ENCODE results near the gene UBXN10. TPM values are rescaled to one million over a fixed set of nuclear protein-coding genes. Genes with fewer than 3 reads are reported as not detected.

UBXN10 gene
- total RNA-seq, 3 donors from 2014 or later (not counting 1 experiment from before 2014, with no cell fraction given), result 2.5 to 3.6 (median 3.5) TPM

GRCh38 chr1:20139776-20140612 is 45.9 kb upstream of the UBXN10 start:
- H3K36me3 Mint-ChIP-seq, result no peaks in the 10 kb centered on the region
- H3K9me3 Mint-ChIP-seq, result no peaks in the 10 kb centered on the region
- no peaks in the 10 kb centered on the region for H3K4me1 Mint-ChIP-seq
- ATAC-seq, result no peak
- TF ChIP-seq, protein P1, sequence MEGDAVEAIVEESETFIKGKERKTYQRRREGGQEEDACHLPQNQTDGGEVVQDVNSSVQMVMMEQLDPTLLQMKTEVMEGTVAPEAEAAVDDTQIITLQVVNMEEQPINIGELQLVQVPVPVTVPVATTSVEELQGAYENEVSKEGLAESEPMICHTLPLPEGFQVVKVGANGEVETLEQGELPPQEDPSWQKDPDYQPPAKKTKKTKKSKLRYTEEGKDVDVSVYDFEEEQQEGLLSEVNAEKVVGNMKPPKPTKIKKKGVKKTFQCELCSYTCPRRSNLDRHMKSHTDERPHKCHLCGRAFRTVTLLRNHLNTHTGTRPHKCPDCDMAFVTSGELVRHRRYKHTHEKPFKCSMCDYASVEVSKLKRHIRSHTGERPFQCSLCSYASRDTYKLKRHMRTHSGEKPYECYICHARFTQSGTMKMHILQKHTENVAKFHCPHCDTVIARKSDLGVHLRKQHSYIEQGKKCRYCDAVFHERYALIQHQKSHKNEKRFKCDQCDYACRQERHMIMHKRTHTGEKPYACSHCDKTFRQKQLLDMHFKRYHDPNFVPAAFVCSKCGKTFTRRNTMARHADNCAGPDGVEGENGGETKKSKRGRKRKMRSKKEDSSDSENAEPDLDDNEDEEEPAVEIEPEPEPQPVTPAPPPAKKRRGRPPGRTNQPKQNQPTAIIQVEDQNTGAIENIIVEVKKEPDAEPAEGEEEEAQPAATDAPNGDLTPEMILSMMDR (IDR thresholded peaks at IDR 0.05), result no peak
- Histone ChIP-seq H3K27ac (ENCODE audit: low read length) (no peak overlapping the region), H3K36me3 (ENCODE audit: control insufficient read depth, insufficient read depth, low read length) (no peaks in the 10 kb centered on the region), H3K27me3 (ENCODE audit: control insufficient read depth, insufficient read depth, low read length) (peaks cover 2% of the 10 kb centered on the region), H3K4me1 (ENCODE audit: control insufficient read depth, insufficient read depth, low read length) (no peaks in the 10 kb centered on the region), H3K4me3 (ENCODE audit: low read length) (no peak overlapping the region), H3K9me3 (ENCODE audit: control insufficient read depth, insufficient read depth, low read length) (no peaks in the 10 kb centered on the region)
- no peak overlapping the region for H3K27ac Mint-ChIP-seq
- 73% methylated on average over 13 of the region's 13 CpGs for WGBS (ENCODE audit: insufficient coverage)
- H3K27me3 Mint-ChIP-seq (ENCODE audit: low read depth in 2 of 2), result peaks cover 2 to 7% of the 10 kb centered on the region in 2 donors
- no peak for DNase-seq
- intact Hi-C loops (cut with micrococcal nuclease), result no loop called here
- H3K4me3 Mint-ChIP-seq, result no peak overlapping the region

DNA sequence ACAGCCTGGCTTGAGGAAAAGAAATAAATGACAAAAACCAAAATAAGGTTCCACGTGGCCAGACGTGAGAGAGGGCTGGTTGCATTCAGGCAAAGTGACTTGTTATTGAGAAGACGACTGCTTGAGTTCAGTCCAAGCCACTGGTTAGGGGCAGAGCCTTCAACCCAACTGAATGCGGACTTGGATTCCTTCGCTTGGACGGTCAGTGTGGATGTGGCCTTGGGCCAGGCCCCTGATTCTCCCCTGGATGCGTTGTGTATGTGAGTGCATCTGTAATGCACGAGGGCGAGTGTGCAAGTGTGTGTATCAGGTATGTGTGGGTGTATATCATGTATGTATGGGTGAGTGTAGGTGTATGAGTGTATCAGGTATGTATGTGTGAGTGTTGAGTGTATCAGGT is 44.9 kb upstream of the UBXN10 start:
- H3K4me1 Mint-ChIP-seq, result no peaks in the 10 kb centered on the region

DNA sequence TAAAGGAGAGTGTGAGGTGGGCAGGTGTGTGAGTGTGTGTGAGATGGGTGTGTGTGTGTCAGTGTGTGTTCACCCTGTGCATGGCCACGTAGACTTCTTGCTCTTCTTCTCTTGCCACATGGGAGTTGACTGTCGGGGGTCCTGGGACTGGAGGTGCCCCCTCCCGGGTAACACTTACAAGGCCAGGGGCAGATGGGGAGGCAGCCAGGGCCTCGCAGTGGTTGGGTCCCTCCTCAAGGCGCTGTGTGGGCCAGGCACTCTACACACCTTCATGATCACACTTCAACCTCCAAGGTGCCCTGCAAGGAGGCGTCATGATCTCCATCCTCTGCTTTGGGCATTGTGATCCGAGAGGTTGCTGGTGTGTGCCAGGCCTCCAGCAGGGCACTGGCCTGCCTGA is 44.4 kb upstream of the UBXN10 start:
- TF ChIP-seq, protein P1 (IDR thresholded peaks at IDR 0.05), result no peak
- Histone ChIP-seq H3K4me1 (ENCODE audit: control insufficient read depth, insufficient read depth, low read length) (no peaks in the 10 kb centered on the region), H3K36me3 (ENCODE audit: control insufficient read depth, insufficient read depth, low read length) (no peaks in the 10 kb centered on the region), H3K27ac (ENCODE audit: low read length) (no peak overlapping the region), H3K27me3 (ENCODE audit: control insufficient read depth, insufficient read depth, low read length) (no peaks in the 10 kb centered on the region), H3K9me3 (ENCODE audit: control insufficient read depth, insufficient read depth, low read length) (no peaks in the 10 kb centered on the region), H3K4me3 (ENCODE audit: low read length) (no peak overlapping the region)
- 86% methylated on average over 7 of the region's 7 CpGs for WGBS (ENCODE audit: insufficient coverage)
- Mint-ChIP-seq H3K27me3 (ENCODE audit: low read depth in 2 of 2) (peaks cover 0 to 2% of the 10 kb centered on the region in 2 donors), H3K9me3 (no peaks in the 10 kb centered on the region), H3K4me1 (no peaks in the 10 kb centered on the region), H3K36me3 (no peaks in the 10 kb centered on the region), H3K27ac (no peak overlapping the region), H3K4me3 (no peak overlapping the region)
- no peak for DNase-seq
- no peak for ATAC-seq
- intact Hi-C loops (cut with micrococcal nuclease), result no loop called here

More for the DNA sequence above, 44.9 kb upstream of the UBXN10 start:
- H3K27ac Mint-ChIP-seq, result no peak overlapping the region
- intact Hi-C loops (cut with micrococcal nuclease), result no loop called here
- H3K27me3 Mint-ChIP-seq (ENCODE audit: low read depth in 2 of 2), result peaks cover 1 to 2% of the 10 kb centered on the region in 2 donors
- ATAC-seq (no peak), DNase-seq (no peak)
- H3K9me3 Mint-ChIP-seq, result no peaks in the 10 kb centered on the region
- no peaks in the 10 kb centered on the region for H3K4me1 ChIP-seq (ENCODE audit: control insufficient read depth, insufficient read depth, low read length)
- TF ChIP-seq, protein P1 (IDR thresholded peaks at IDR 0.05), result no peak
- H3K27me3 ChIP-seq (ENCODE audit: control insufficient read depth, insufficient read depth, low read length), result peaks cover 2% of the 10 kb centered on the region
- no peak overlapping the region for H3K27ac ChIP-seq (ENCODE audit: low read length)
- H3K4me3 Mint-ChIP-seq, result no peak overlapping the region
- 92% methylated on average over 9 of the region's 9 CpGs for WGBS (ENCODE audit: insufficient coverage)
- no peak overlapping the region for H3K4me3 ChIP-seq (ENCODE audit: low read length)
- H3K9me3 ChIP-seq (ENCODE audit: control insufficient read depth, insufficient read depth, low read length), result no peaks in the 10 kb centered on the region
- no peaks in the 10 kb centered on the region for H3K36me3 Mint-ChIP-seq
- no peaks in the 10 kb centered on the region for H3K36me3 ChIP-seq (ENCODE audit: control insufficient read depth, insufficient read depth, low read length)
